HepG2 (cell line): Measurements from ENCODE around the gene ZSCAN26. TPM values are rescaled to one million over a fixed set of nuclear protein-coding genes. Genes with fewer than 3 reads are reported as not detected.
A peak's percentile ranks its signal among the peaks of the same experiment; 100 is the strongest.

ENCODE experiments used
- ATM ChIP-seq: fragments of 450-650 bp; IDR thresholded peaks from 2 replicates; pipeline ENCODE4 v1.7.1; 2017; ENCODE audit warnings: mild to moderate bottlenecking, borderline replicate concordance
- HNRNPUL1 ChIP-seq: fragments of 200-400 bp; formaldehyde crosslinking; IDR thresholded peaks from 2 replicates; pipeline ENCODE4 v1.6.1; 2017; ENCODE audit warnings: low read depth, mild to moderate bottlenecking, low read length, moderate library complexity
- KLF16 ChIP-seq, 2 experiments: sonication (generic) in 1 of 2; formaldehyde crosslinking in 1 of 2; IDR thresholded peaks; 2 replicates each; pipeline versions ENCODE4 v1.6.1 to v1.8.0; 2016 to 2023; ENCODE audit warnings: missing genetic modification reagents in 2 of 2, missing compliant biosample characterization in 1 of 2
- MTA3 ChIP-seq: sonication (generic); formaldehyde crosslinking; IDR thresholded peaks from 2 replicates; pipeline ENCODE4 v1.4.0; 2020; ENCODE audit warnings: missing genetic modification reagents
- NBN ChIP-seq: fragments of 450-650 bp; conservative IDR thresholded peaks from 2 replicates; pipeline ENCODE4 v1.6.1; 2017
- PRMT3 ChIP-seq: sonication (generic); formaldehyde crosslinking; IDR thresholded peaks from 2 replicates; pipeline ENCODE4 v1.8.1; 2022; ENCODE audit warnings: low read depth, mild to moderate bottlenecking, moderate library complexity, missing genetic modification reagents, borderline replicate concordance
- THRA ChIP-seq: sonication (generic); formaldehyde crosslinking; IDR thresholded peaks from 2 replicates; pipeline ENCODE4 v1.4.0; 2020; ENCODE audit warnings: missing genetic modification reagents, borderline replicate concordance
- ZBTB49 ChIP-seq: sonication (generic); formaldehyde crosslinking; IDR thresholded peaks from 2 replicates; pipeline ENCODE4 v1.4.0; 2020; ENCODE audit warnings: missing genetic modification reagents, borderline replicate concordance
- ZGPAT ChIP-seq: IDR thresholded peaks from 2 replicates; pipeline ENCODE4 v1.6.1; 2016; ENCODE audit warnings: mild to moderate bottlenecking
- ZHX1 ChIP-seq: sonication (generic); formaldehyde crosslinking; IDR thresholded peaks from 2 replicates; pipeline ENCODE4 v1.8.1; 2022; ENCODE audit warnings: low read depth, mild to moderate bottlenecking, missing genetic modification reagents
- ZIK1 ChIP-seq: sonication (generic); formaldehyde crosslinking; IDR thresholded peaks from 2 replicates; pipeline ENCODE4 v1.5.0; 2020; ENCODE audit warnings: mild to moderate bottlenecking, low read depth, missing genetic modification reagents, borderline replicate concordance
- ZNF12 ChIP-seq: sonication (generic); formaldehyde crosslinking; IDR thresholded peaks from 2 replicates; pipeline ENCODE4 v1.5.0; 2020; ENCODE audit warnings: missing genetic modification reagents
- ZNF280D ChIP-seq: sonication (generic); formaldehyde crosslinking; IDR thresholded peaks from 2 replicates; pipeline ENCODE4 v1.5.1; 2020; ENCODE audit warnings: mild to moderate bottlenecking, missing genetic modification reagents
- ZNF713 ChIP-seq: sonication (generic); formaldehyde crosslinking; IDR thresholded peaks from 2 replicates; pipeline ENCODE4 v1.4.0; 2020; ENCODE audit warnings: mild to moderate bottlenecking, missing genetic modification reagents
- ZNF747 ChIP-seq: sonication (generic); formaldehyde crosslinking; IDR thresholded peaks from 2 replicates; pipeline ENCODE4 v1.8.1; 2023; ENCODE audit warnings: missing genetic modification reagents, mild to moderate bottlenecking, borderline replicate concordance
- polyA plus RNA-seq, 8 experiments: library from polyadenylated mRNA; depleted of rRNA in 3 of 8; stranded (reverse) in 7 of 8; unstranded in 1 of 8; fragments of >200 nt; fragmentation: Illumina TruSeq in 4 of 8; extraction: Trizol in 4 of 8; gene quantifications; 2 replicates each; pipeline versions ENCODE4 v1.2.1 to v1.2.3, GENCODE V29; 2011 to 2016; ENCODE audit warnings: low read depth in 4 of 8, missing spikeins in 1 of 8, mixed read lengths in 1 of 8; ENCODE audit not compliant: insufficient read depth in 1 of 8
- total RNA-seq, 5 experiments: library from RNA; depleted of rRNA; stranded (reverse); fragments of >200 nt; fragmentation: Illumina TruSeq; extraction: Trizol; gene quantifications; 2 replicates each; pipeline ENCODE4 v1.2.3, GENCODE V29; 2016; ENCODE audit warnings: low read depth in 1 of 5

The ZSCAN26 gene
- total and polyA plus RNA-seq, 2 of the 13 experiments (the other 11 are each of a cell fraction or from before 2014, with no cell fraction given) = 12.0 to 15.6 TPM

GRCh38 chr6:28225056-28225834 lies 41.7 kb upstream of the ZSCAN26 start, which contains the start of gene ZSCAN9 (continued):
- peak; percentile 89 for TF ChIP-seq ZGPAT (CRISPR knock-in tag)
- TF ChIP-seq ZNF747 (CRISPR knock-in tag) = peak; percentile 76; the same call in 1 of the 2 replicates
- peak; percentile 91 for TF ChIP-seq ZNF280D
- TF ChIP-seq ZHX1 (CRISPR knock-in tag) = peak; percentile 77; the same call in 1 of the 2 replicates
- TF ChIP-seq PRMT3 = no peak
- TF ChIP-seq HNRNPUL1 = no peak
- TF ChIP-seq MTA3 (CRISPR knock-in tag) = 0 out of 2 replicates have a peak, but pooled peaks have one; percentile 58
- TF ChIP-seq KLF16 (CRISPR knock-in tag; IDR thresholded peaks at IDR 0.05) = peak in 1 of 2 experiments; percentile 89; a peak in 2 of 4 replicates
- TF ChIP-seq ZIK1 (CRISPR knock-in tag) = peak; percentile 82; the same call in 1 of the 2 replicates
- TF ChIP-seq ATM = no peak
- TF ChIP-seq ZNF713 (CRISPR knock-in tag) = no peak
- peak; percentile 71; the same call in 1 of the 2 replicates for TF ChIP-seq THRA (CRISPR knock-in tag)
- peak; percentile 75 for TF ChIP-seq ZNF12 (CRISPR knock-in tag)
- peak; percentile 24; the same call in 1 of the 2 replicates for TF ChIP-seq ZBTB49 (CRISPR knock-in tag)
- TF ChIP-seq NBN = no peak
